ENCODE measurements around the gene FGD2. TPM values are rescaled to one million over a fixed set of nuclear protein-coding genes. Genes with fewer than 3 reads are reported as not detected.

Gene FGD2
- total RNA-seq, 1 donor from 2014 or later: 0.58 TPM

DNA sequence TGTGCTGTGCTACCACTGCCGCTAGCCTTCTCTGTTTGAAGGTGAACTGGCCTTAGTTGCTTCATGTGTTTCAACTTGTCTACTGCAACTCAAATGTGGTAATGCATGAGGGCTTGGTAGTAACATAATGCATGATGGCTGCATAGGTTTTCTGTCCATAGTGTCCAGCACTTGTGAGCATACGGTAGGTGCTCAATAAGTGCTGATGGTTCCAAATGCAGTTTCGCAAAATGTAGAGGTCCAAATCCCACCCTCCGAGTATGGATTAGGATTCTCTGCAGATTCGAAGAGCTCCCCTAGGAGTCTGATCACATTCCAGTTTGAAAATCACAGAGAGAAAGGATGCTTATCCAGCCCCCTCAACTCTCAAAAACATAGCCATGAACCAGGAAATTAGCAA, 64.2 kb downstream of the FGD2 start:
- no peaks in the 10 kb centered on the region for H3K27me3 Mint-ChIP-seq
- no peak overlapping the region for H3K27ac Mint-ChIP-seq
- no peak for DNase-seq
- no peak overlapping the region for H3K4me3 Mint-ChIP-seq
- peaks cover 25% of the 10 kb centered on the region for H3K4me1 Mint-ChIP-seq
- intact Hi-C loops (cut with micrococcal nuclease): no loop called here
- H3K9me3 Mint-ChIP-seq: no peaks in the 10 kb centered on the region
- no peaks in the 10 kb centered on the region for H3K36me3 Mint-ChIP-seq (ENCODE audit: low read depth)

DNA sequence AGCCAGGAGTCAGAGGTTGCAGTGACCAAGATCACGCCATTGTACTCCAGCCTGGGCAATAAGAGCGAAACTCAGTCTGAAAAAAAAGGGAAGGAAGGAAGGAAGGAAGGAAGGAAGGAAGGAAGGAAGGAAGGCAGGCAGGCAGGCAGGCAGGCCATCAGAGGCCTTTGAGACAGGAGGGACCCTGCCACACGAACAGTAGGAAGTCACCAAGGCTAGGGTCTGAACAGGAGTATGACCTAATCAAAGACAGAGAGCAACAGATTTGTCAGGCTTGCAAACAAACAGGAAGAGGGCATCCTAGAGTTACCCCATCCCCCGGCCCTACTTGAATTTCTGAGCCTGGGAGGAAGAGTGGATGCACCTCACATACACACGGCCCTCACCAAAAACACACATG, 67.1 kb downstream of the FGD2 start:
- intact Hi-C loops (cut with micrococcal nuclease): no loop called here
- no peaks in the 10 kb centered on the region for H3K9me3 Mint-ChIP-seq
- peaks cover 22% of the 10 kb centered on the region for H3K4me1 Mint-ChIP-seq
- peak; percentile 76 for DNase-seq
- H3K27ac Mint-ChIP-seq: peak overlapping the region; percentile 74
- H3K27me3 Mint-ChIP-seq: no peaks in the 10 kb centered on the region
- H3K4me3 Mint-ChIP-seq: no peak overlapping the region
- H3K36me3 Mint-ChIP-seq (ENCODE audit: low read depth): no peaks in the 10 kb centered on the region

DNA sequence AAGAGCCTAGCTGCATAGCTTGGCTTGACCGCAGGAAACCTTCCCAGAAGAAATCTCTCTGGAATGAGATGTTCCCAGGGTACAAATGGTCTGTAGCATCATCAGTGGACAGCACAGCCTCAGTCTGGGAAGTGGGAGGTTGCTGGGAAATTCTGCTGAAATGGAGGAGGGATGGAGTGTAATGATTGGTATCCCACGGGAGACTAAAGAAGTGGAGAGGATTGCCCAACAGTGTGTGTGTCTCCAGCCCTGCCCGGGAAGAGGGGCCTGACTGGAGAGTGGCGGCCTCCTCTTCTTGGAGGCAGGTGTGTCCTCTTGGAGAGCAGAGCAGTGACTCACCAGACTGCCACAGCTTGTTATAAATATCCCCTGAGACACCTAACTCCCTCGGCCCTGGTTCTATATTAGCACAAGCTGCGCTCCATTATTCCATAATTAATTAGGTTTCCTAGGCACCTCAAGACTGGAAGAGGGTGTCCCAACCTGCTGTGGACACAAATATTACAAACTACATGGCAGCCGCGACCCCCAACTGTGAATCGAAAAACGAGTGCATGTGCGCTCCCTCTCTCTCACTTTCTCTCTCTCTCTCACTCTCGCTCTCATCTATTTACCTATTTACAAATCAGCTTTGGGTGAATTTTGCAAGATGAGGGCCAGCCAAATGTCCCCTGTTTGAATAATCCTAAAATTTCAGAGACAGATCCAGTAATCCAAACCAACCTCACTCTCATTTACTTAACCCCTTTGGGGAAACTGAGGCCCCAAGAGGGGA, 68.8 kb downstream of the FGD2 start:
- H3K4me1 Mint-ChIP-seq: peaks cover 20% of the 10 kb centered on the region
- intact Hi-C loops (cut with micrococcal nuclease): no loop called here
- no peaks in the 10 kb centered on the region for H3K36me3 Mint-ChIP-seq (ENCODE audit: low read depth)

DNA sequence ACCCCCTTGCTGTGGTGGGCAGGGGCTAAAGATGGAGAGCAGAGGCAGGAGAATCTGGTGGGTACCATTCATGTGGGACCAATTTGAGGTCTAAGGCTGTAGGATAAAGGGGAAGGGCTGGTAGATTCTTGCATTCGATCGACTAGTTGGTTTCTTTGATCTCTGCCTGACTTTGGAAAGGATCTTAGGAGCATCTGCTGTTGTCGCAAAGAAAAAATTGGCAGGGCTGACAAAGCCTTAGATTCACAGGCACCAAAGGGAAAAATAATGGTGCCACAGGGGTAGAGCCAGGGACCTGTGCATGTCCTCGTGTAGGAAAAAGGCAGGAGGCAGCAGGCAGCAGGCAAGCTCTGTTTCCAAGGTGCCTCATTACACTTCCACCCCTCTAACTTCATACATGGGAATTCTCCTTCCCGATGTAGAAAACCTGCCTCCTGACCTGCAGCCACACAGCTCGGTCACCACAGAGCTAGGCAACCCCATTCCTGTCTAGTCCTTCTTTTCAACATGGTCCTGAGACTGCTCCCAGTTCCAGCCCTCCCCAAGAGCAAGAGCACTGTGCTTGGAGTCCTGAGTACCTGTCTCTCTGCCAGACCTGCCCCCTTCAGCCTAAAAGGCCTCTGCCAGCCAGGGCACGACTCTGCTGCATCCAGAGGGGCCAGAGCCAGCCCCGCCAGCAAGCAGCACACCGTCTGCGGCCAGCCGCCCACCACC, 71.9 kb downstream of the FGD2 start:
- no peaks in the 10 kb centered on the region for H3K36me3 Mint-ChIP-seq (ENCODE audit: low read depth)
- intact Hi-C loops (cut with micrococcal nuclease): no loop called here
- H3K4me3 Mint-ChIP-seq: no peak overlapping the region
- DNase-seq: no peak
- peaks cover 11% of the 10 kb centered on the region for H3K4me1 Mint-ChIP-seq
- H3K27ac Mint-ChIP-seq: no peak overlapping the region
- no peaks in the 10 kb centered on the region for H3K27me3 Mint-ChIP-seq
- no peaks in the 10 kb centered on the region for H3K9me3 Mint-ChIP-seq

More for the DNA sequence above, 68.8 kb downstream of the FGD2 start:
- Mint-ChIP-seq H3K27ac (no peak overlapping the region), H3K4me3 (no peak overlapping the region), H3K9me3 (no peaks in the 10 kb centered on the region), H3K27me3 (no peaks in the 10 kb centered on the region)
- no peak for DNase-seq

DNA sequence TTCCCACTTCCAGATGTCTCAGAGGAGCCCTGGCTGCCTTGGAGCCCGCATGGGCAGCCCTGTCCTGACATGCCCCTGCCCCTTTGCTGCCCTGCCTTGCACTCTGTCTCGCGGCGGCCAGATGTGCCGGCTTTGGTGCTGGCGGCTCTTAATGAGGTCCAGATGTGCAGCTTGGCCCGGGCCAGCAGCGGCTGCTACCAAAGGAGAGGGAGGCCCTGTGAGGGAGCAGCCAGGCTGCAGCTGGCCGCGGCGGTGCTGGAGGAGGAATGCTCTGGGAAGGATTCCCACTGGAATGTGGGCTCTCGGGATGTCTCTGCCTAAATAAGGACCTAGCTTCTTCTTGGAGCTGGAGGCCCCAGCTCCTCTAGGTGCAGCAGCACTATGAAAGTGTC, 72.4 kb downstream of the FGD2 start:
- Mint-ChIP-seq H3K27me3 (no peaks in the 10 kb centered on the region), H3K9me3 (no peaks in the 10 kb centered on the region), H3K4me3 (no peak overlapping the region), H3K27ac (no peak overlapping the region), H3K36me3 (ENCODE audit: low read depth) (no peaks in the 10 kb centered on the region), H3K4me1 (peaks cover 6% of the 10 kb centered on the region)
- no peak for DNase-seq
- intact Hi-C loops (cut with micrococcal nuclease): no loop called here

Other genes starting within 250 kb of the FGD2 start
- gene CPNE5, start 166.2 kb upstream of the FGD2 start, total RNA-seq: 0.31 and 0.65 TPM in 2 replicates
- gene PPIL1, start 130.9 kb upstream of the FGD2 start, total RNA-seq: 65.0 and 65.1 TPM in 2 replicates
- gene C6orf89, start 119.7 kb upstream of the FGD2 start, total RNA-seq: 25.9 and 27.4 TPM in 2 replicates
- not detected in 2 replicates for gene PI16, start 50.9 kb upstream of the FGD2 start, total RNA-seq
- 119 TPM in 2 replicates for gene MTCH1, start 19.5 kb upstream of the FGD2 start, total RNA-seq
- gene PIM1, start 164.5 kb downstream of the FGD2 start, total RNA-seq: 153 and 158 TPM in 2 replicates

Data from activated CD4-positive, alpha-beta T cell treated with anti-CD3 and anti-CD28 coated beads, Interleukin-2, amount 10 ng/mL, durations not matched to agents 24 days and 14 days (primary cell).